ENCODE data around the gene CHRFAM7A.
"Not testable (repeated sequence)": the region's sequence is repeated elsewhere in the genome, so short reads cannot be mapped to it uniquely, and the experiment has no call there.

GRCh38 chr15:30336584-30336983 lies 56.8 kb downstream of the CHRFAM7A start:
- TF ChIP-seq KDM4A (IDR thresholded peaks at IDR 0.05; ENCODE audit: low read depth, low read length, severe bottlenecking); CTCF (IDR thresholded peaks at IDR 0.05; ENCODE audit: control extremely low read depth in 1 of 3, insufficient read depth in 1 of 3, low read depth in 1 of 3, low read length in 3 of 3); POLR2A (IDR thresholded peaks at IDR 0.05; ENCODE audit: control extremely low read depth in 1 of 2, low read depth in 2 of 2, low read length in 2 of 2); ZNF274 (IDR thresholded peaks at IDR 0.05; ENCODE audit: borderline replicate concordance, extremely low read depth, low read length); MAX (IDR thresholded peaks at IDR 0.05); FOSL1 (IDR thresholded peaks at IDR 0.05; ENCODE audit: insufficient read depth, low read depth, low read length); YY1 (IDR thresholded peaks at IDR 0.05; ENCODE audit: low read depth, low read length); GABPA (IDR thresholded peaks at IDR 0.05; ENCODE audit: borderline replicate concordance, insufficient read depth, low read length); BCL11A (IDR thresholded peaks at IDR 0.05; ENCODE audit: low read depth in 2 of 2, low read length in 2 of 2); EP300 (IDR thresholded peaks at IDR 0.05; ENCODE audit: borderline replicate concordance in 1 of 2, low read depth in 2 of 2, low read length in 2 of 2): not testable (repeated sequence)
